Vagina (tissue), 2 donors: Measurements from ENCODE around the gene PDE1C. TPM values are rescaled to one million over a fixed set of nuclear protein-coding genes. Genes with fewer than 3 reads are reported as not detected.

Experiments
- DNase-seq, 2 donors: peaks; one replicate each; pipeline ENCODE4 v3.0.0-alpha.2; 2017; ENCODE audit errors: extremely low spot score in 2 of 2
- H3K27ac ChIP-seq: fragments of 200-600 bp; sonication (generic); one replicate; pipeline ENCODE4 v1.5.1; 2019
- H3K27me3 ChIP-seq: fragments of 200-600 bp; sonication (generic); one replicate; pipeline ENCODE4 v1.5.1; 2019
- H3K36me3 ChIP-seq, 2 donors: fragments of 200-600 bp; sonication (generic); one replicate each; pipeline ENCODE4 v1.5.1; 2017 to 2019
- H3K4me1 ChIP-seq: fragments of 200-600 bp; sonication (generic); one replicate; pipeline ENCODE4 v1.5.1; 2019
- H3K4me3 ChIP-seq, 2 donors: fragments of 200-600 bp; sonication (generic); 1 replicate in 1 of 2; 2 replicates in 1 of 2; pipeline ENCODE4 v1.5.1; 2016 to 2019
- H3K9me3 ChIP-seq: fragments of 200-600 bp; sonication (generic); one replicate; pipeline ENCODE4 v1.5.1; 2019
- POLR2A ChIP-seq, 2 donors: fragments of 450-650 bp; IDR thresholded peaks; one replicate each; pipeline ENCODE4 v1.6.1; 2017; ENCODE audit warnings: antibody characterized with exemption in 2 of 2, mild to moderate bottlenecking in 2 of 2, moderate library complexity in 2 of 2
- POLR2AphosphoS5 ChIP-seq, 2 donors: sonication (generic); formaldehyde crosslinking; IDR thresholded peaks; one replicate each; pipeline ENCODE4 v1.9.0; 2017; ENCODE audit warnings: antibody characterized with exemption in 2 of 2, mild to moderate bottlenecking in 2 of 2, low read depth in 1 of 2; ENCODE audit not compliant: insufficient read depth in 1 of 2
- intact Hi-C: fragments of 100-400 bp; cut with DNase I; formaldehyde crosslinking; loops from one replicate; pipeline ENCODE4 v1.15.1; 2023
- total RNA-seq: library from RNA; depleted of rRNA; stranded (reverse); fragments of >200 nt; gene quantifications from one replicate; pipeline ENCODE4 v1.2.3, GENCODE V29; 2016
- TF ChIP-seq, protein P1 (sequence below), 3 experiments: fragments of 450-650 bp in 2 of 3; fragments of 200-600 bp in 1 of 3; sonication (generic) in 1 of 3; IDR thresholded peaks; one replicate each; pipeline ENCODE4 v1.5.1; 2017 to 2019; ENCODE audit warnings: antibody characterized with exemption in 3 of 3, mild to moderate bottlenecking in 2 of 3, moderate library complexity in 2 of 3

PDE1C gene
- total RNA-seq, 1 donor from 2014 or later: 19.2 TPM

GRCh38 chr7:32033006-32033405, 37.2 kb downstream of the PDE1C start:
- TF ChIP-seq POLR2AphosphoS5 (IDR thresholded peaks at IDR 0.05; ENCODE audit: insufficient read depth in 1 of 2, low read depth in 1 of 2) (no peak), POLR2A (IDR thresholded peaks at IDR 0.05) (no peak)
- TF ChIP-seq, protein P1, sequence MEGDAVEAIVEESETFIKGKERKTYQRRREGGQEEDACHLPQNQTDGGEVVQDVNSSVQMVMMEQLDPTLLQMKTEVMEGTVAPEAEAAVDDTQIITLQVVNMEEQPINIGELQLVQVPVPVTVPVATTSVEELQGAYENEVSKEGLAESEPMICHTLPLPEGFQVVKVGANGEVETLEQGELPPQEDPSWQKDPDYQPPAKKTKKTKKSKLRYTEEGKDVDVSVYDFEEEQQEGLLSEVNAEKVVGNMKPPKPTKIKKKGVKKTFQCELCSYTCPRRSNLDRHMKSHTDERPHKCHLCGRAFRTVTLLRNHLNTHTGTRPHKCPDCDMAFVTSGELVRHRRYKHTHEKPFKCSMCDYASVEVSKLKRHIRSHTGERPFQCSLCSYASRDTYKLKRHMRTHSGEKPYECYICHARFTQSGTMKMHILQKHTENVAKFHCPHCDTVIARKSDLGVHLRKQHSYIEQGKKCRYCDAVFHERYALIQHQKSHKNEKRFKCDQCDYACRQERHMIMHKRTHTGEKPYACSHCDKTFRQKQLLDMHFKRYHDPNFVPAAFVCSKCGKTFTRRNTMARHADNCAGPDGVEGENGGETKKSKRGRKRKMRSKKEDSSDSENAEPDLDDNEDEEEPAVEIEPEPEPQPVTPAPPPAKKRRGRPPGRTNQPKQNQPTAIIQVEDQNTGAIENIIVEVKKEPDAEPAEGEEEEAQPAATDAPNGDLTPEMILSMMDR (IDR thresholded peaks at IDR 0.05): no peak
- Histone ChIP-seq H3K9me3 (no peaks in the 10 kb centered on the region), H3K27me3 (no peaks in the 10 kb centered on the region), H3K4me1 (no peaks in the 10 kb centered on the region), H3K4me3 (no peak overlapping the region), H3K36me3 (no peaks in the 10 kb centered on the region), H3K27ac (no peak overlapping the region)
- DNase-seq: no peak
- intact Hi-C loops: no loop called here

DNA sequence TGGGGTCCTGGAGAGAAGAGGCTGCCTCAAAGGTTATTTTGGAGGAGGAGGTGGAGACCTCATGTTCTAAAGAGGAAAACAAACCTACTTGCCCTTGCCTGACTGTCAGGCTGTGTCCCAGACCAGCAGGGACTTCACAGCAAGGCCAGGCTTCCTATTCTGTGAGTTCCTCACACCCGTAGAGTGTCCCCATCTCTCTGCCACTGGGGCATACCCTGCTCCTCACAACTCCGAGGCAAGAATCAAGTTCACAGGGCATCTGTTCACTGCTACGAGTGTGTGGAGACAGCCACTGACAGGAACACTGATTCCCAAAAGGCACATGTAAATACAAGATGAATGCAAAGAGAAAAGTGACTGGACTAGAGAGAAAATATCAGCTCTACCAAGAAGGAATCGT, 38.0 kb downstream of the PDE1C start:
- no peaks in the 10 kb centered on the region for H3K9me3 ChIP-seq
- H3K27me3 ChIP-seq: no peaks in the 10 kb centered on the region
- TF ChIP-seq POLR2AphosphoS5 (IDR thresholded peaks at IDR 0.05; ENCODE audit: insufficient read depth in 1 of 2, low read depth in 1 of 2) (no peak), POLR2A (IDR thresholded peaks at IDR 0.05) (no peak)
- TF ChIP-seq, protein P1 (IDR thresholded peaks at IDR 0.05): no peak

DNA sequence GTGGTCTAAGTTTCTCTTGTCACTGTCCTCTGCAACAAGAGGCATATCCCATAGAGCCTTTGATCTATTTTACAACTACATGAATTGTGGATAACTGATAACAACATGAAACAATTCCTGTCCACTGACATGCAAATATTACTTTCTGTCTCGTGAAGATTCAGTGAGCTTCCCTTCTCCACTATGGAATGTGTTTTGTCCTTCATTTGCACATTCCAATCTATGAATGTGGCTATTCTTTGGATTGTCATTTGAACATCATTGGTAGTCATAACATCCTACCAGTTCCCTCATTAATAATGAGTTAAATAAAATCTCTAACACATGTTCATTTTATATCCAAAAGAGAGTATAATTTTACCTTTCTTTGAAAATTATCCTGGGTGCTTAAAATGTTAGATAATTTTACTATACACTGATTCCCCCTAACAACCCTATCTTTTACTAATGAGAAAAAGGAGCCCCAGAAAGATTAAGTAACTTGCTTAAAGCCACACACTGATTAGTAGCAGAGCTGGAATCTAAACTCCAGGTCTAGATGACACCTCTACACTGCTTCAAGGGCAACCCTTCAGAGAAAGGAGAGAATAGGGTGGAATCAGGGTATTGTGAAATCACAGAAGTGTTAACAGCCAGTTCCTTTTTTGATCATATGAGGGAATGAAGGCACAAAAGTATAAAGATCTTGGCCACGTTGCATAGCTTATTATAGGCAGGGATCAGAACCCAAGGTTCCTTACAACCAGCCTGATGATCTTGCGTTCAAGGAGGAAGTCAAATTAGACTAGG, 39.1 kb downstream of the PDE1C start:
- intact Hi-C loops: no loop called here
- Histone ChIP-seq H3K9me3 (no peaks in the 10 kb centered on the region), H3K27me3 (no peaks in the 10 kb centered on the region), H3K4me1 (no peaks in the 10 kb centered on the region), H3K27ac (no peak overlapping the region), H3K4me3 (no peak overlapping the region), H3K36me3 (no peaks in the 10 kb centered on the region)
- TF ChIP-seq POLR2AphosphoS5 (IDR thresholded peaks at IDR 0.05; ENCODE audit: insufficient read depth in 1 of 2, low read depth in 1 of 2): no peak
- TF ChIP-seq, protein P1 (IDR thresholded peaks at IDR 0.05): no peak
- no peak for TF ChIP-seq POLR2A (IDR thresholded peaks at IDR 0.05)
- DNase-seq: no peak

More for the DNA sequence above, 38.0 kb downstream of the PDE1C start:
- Histone ChIP-seq H3K4me3 (no peak overlapping the region), H3K27ac (no peak overlapping the region), H3K4me1 (no peaks in the 10 kb centered on the region), H3K36me3 (no peaks in the 10 kb centered on the region)
- intact Hi-C loops: no loop called here
- no peak for DNase-seq

- no peak for DNase-seq
- no peaks in the 10 kb centered on the region for H3K4me1 ChIP-seq
- intact Hi-C loops: no loop called here
- no peak overlapping the region for H3K4me3 ChIP-seq
- no peaks in the 10 kb centered on the region for H3K27me3 ChIP-seq
- no peaks in the 10 kb centered on the region for H3K9me3 ChIP-seq
- TF ChIP-seq POLR2A (IDR thresholded peaks at IDR 0.05) (no peak), POLR2AphosphoS5 (IDR thresholded peaks at IDR 0.05; ENCODE audit: insufficient read depth in 1 of 2, low read depth in 1 of 2) (no peak)
- TF ChIP-seq, protein P1 (IDR thresholded peaks at IDR 0.05): no peak
- no peak overlapping the region for H3K27ac ChIP-seq
- H3K36me3 ChIP-seq: no peaks in the 10 kb centered on the region
These were observed 44.2 kb downstream of the PDE1C start for GRCh38 chr7:32026083-32026425.

DNA sequence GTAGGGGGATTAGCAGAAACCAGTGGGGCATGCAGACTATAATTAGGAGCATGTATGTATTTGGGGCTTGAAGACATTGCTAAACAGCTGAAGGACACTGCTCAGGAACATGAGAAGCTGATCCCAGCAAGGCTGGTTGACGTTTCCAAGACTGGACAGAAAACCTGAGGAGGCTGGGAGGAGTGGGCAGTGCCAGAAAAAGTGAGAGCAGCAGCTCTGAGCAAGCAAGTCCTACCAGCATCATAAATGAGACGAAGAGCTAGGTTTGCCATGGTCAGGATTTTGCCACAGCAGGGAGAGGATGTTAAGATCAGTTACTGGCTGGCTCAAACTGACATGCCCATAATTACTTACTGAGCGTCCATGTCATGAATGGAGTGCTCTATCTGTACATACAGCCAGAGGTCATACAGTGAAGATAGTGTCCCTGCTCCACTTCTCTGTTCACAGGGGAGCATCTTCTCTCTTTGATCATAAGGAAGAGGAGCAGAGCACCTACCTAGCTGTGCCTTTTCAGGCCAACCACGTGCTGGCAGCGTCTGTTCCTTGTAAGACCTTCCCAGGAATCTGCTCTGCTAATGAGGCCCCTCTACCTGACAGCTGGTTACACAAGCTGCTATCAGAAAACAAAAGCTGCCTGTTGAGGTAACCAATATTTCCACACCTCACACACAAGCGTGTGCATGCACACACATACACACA, 44.7 kb downstream of the PDE1C start:
- intact Hi-C loops: no loop called here
- no peaks in the 10 kb centered on the region for H3K27me3 ChIP-seq
- H3K9me3 ChIP-seq: no peaks in the 10 kb centered on the region
- H3K4me3 ChIP-seq: no peak overlapping the region
- H3K27ac ChIP-seq: no peak overlapping the region
- TF ChIP-seq POLR2AphosphoS5 (IDR thresholded peaks at IDR 0.05; ENCODE audit: insufficient read depth in 1 of 2, low read depth in 1 of 2): no peak
- TF ChIP-seq, protein P1 (IDR thresholded peaks at IDR 0.05): no peak
- no peak for TF ChIP-seq POLR2A (IDR thresholded peaks at IDR 0.05)
- no peaks in the 10 kb centered on the region for H3K36me3 ChIP-seq
- H3K4me1 ChIP-seq: no peaks in the 10 kb centered on the region
- DNase-seq: no peak
